NCI-H1417 treated with DMSO at 0.1 percent for 48 hours (cell line): Measurements from ENCODE around the gene HOXA3.

Experiments used
- DNase-seq: peaks from one replicate; lab custom pipeline; 2025; lab: John Stamatoyannopoulos, UW

HOXA3 gene

GRCh38 chr7:27143023-27143949 is 9.1 kb downstream of the HOXA3 start, which contains the start of gene HOXA5:
HOXA5 (minus strand) TSS chr7:27143681; CDS start chr7:27143607, 74 bp downstream.
- peak; percentile 62 for DNase-seq

- no peak for DNase-seq
These were observed 9.8 kb downstream of the HOXA3 start for GRCh38 chr7:27142580-27143022.

- DNase-seq, result no peak
These were observed 10.3 kb downstream of the HOXA3 start for GRCh38 chr7:27141923-27142579.

GRCh38 chr7:27141137-27141922 is 11.1 kb downstream of the HOXA3 start:
- DNase-seq, result no peak

- DNase-seq, result no peak
These were observed 12.1 kb downstream of the HOXA3 start for GRCh38 chr7:27140126-27140857.

- no peak for DNase-seq
These were observed 12.9 kb downstream of the HOXA3 start for GRCh38 chr7:27139334-27140125.

GRCh38 chr7:27138985-27139333 is 13.4 kb downstream of the HOXA3 start:
- no peak for DNase-seq

GRCh38 chr7:27138472-27138871 is 13.9 kb downstream of the HOXA3 start:
- no peak for DNase-seq

GRCh38 chr7:27137640-27138315 is 14.6 kb downstream of the HOXA3 start:
- no peak for DNase-seq

- no peak for DNase-seq
These were observed 18.0 kb downstream of the HOXA3 start for GRCh38 chr7:27134392-27134791.

GRCh38 chr7:27133409-27134231 is 18.8 kb downstream of the HOXA3 start:
- no peak for DNase-seq

- no peak for DNase-seq
These were observed 19.4 kb downstream of the HOXA3 start for GRCh38 chr7:27132978-27133377.

- no peak for DNase-seq
These were observed 20.2 kb downstream of the HOXA3 start for GRCh38 chr7:27132214-27132613.

GRCh38 chr7:27131390-27131819 is 21.0 kb downstream of the HOXA3 start:
- DNase-seq, result no peak

- DNase-seq, result no peak
These were observed 21.6 kb downstream of the HOXA3 start, which contains the start of gene HOXA4 for GRCh38 chr7:27130540-27131389. HOXA4 (minus strand) TSS chr7:27130757; CDS start chr7:27130733, 24 bp downstream.

GRCh38 chr7:27129729-27130539 is 22.4 kb downstream of the HOXA3 start:
- peak; percentile 37 for DNase-seq
